Endothelial cell of umbilical vein (primary cell): ENCODE data around the gene SEH1L. TPM values are rescaled to one million over a fixed set of nuclear protein-coding genes. Genes with fewer than 3 reads are reported as not detected.

Experiments
- BruUV-seq: library from RNA; stranded (reverse); fragments of 400-500 nt; replicated peaks from 2 replicates; lab custom pipeline; 2021; lab: Mats Ljungman, UMichigan
- CTCF ChIA-PET: fragments of 300-600, 350-600 bp; sonication (Branson Sonifier 250); formaldehyde crosslinking; loops from one replicate; lab custom pipeline; 2021; ENCODE audit warnings: antibody characterized with exemption, inconsistent platforms; lab: Charles Lee
- POLR2A ChIA-PET: fragments of 300-600, 350-600 bp; sonication (Branson Sonifier 250); formaldehyde crosslinking; loops from one replicate; lab custom pipeline; 2021; ENCODE audit warnings: antibody characterized with exemption, inconsistent platforms; lab: Charles Lee
- DNase-seq: peaks from one replicate; pipeline ENCODE4 v3.0.0-alpha.2; 2011; ENCODE audit warnings: low read depth, low spot score
- FAIRE-seq: peaks from 2 replicates; lab custom pipeline; 2011; peaks lifted over from hg19 to GRCh38; lab: Jason Lieb, UNC
- H2AFZ ChIP-seq: 2 replicates; pipeline ENCODE4 v1.6.0; 2012; ENCODE audit warnings: low read depth, low read length, control low read depth, inconsistent platforms
- H3K27ac ChIP-seq: 2 replicates; pipeline ENCODE4 v1.5.1; 2011; ENCODE audit warnings: low read depth, mild to moderate bottlenecking, control low read depth, low read length, moderate library complexity; ENCODE audit not compliant: insufficient read depth
- H3K27me3 ChIP-seq, 2 experiments: 2 replicates each; pipeline versions ENCODE4 v1.6.0 to v1.6.1; 2011; ENCODE audit warnings: low read length in 2 of 2, mixed read lengths in 1 of 2; ENCODE audit not compliant: control insufficient read depth in 2 of 2, insufficient read depth in 2 of 2
- H3K36me3 ChIP-seq, 2 experiments: 2 replicates in 1 of 2; 3 replicates in 1 of 2; pipeline ENCODE4 v1.5.1; 2011; ENCODE audit warnings: low read length in 2 of 2, mild to moderate bottlenecking in 1 of 2, moderate library complexity in 1 of 2; ENCODE audit not compliant: control insufficient read depth in 2 of 2, insufficient read depth in 2 of 2; ENCODE audit errors: extremely low read depth in 1 of 2
- H3K4me1 ChIP-seq: 3 replicates; pipeline ENCODE4 v1.5.1; 2011; ENCODE audit warnings: mild to moderate bottlenecking, low read length; ENCODE audit not compliant: control insufficient read depth, insufficient read depth; ENCODE audit errors: extremely low read depth
- H3K4me2 ChIP-seq: 2 replicates; pipeline ENCODE4 v1.6.1; 2011; ENCODE audit warnings: low read length, control low read depth, mixed read lengths; ENCODE audit not compliant: insufficient read depth
- H3K4me3 ChIP-seq, 3 experiments: fragments of 200-600 bp in 1 of 3; sonication (generic), shearing (Covaris generic) in 1 of 3; replicated peaks in 1 of 3; 2 replicates each; pipeline ENCODE4 v1.5.1; 2011 to 2016; ENCODE audit warnings: control low read depth in 3 of 3, low read length in 3 of 3, mild to moderate bottlenecking in 2 of 3, inconsistent platforms in 1 of 3, low read depth in 1 of 3, moderate library complexity in 1 of 3; ENCODE audit not compliant: insufficient read depth in 1 of 3
- H3K79me2 ChIP-seq: 2 replicates; pipeline ENCODE4 v1.6.0; 2012; ENCODE audit warnings: low read length, inconsistent platforms; ENCODE audit not compliant: control insufficient read depth, insufficient read depth
- H3K9ac ChIP-seq: replicated peaks from 2 replicates; pipeline ENCODE3; 2011; ENCODE audit warnings: low read length, control low read depth; ENCODE audit not compliant: insufficient read depth; ENCODE audit errors: extremely low read depth
- H3K9me1 ChIP-seq: replicated peaks from 3 replicates; pipeline ENCODE4 v1.6.0; 2011; ENCODE audit warnings: mild to moderate bottlenecking, low read length; ENCODE audit not compliant: control insufficient read depth, insufficient read depth; ENCODE audit errors: extremely low read depth
- H3K9me3 ChIP-seq: replicated peaks from 2 replicates; pipeline ENCODE4 v1.5.1; 2012; ENCODE audit warnings: low read length, inconsistent platforms; ENCODE audit not compliant: control insufficient read depth, insufficient read depth
- H4K20me1 ChIP-seq: replicated peaks from 2 replicates; pipeline ENCODE3; 2011; ENCODE audit warnings: mild to moderate bottlenecking, low read length; ENCODE audit not compliant: control insufficient read depth, insufficient read depth; ENCODE audit errors: extremely low read depth
- CTCF ChIP-seq, 2 donors: IDR thresholded peaks; 1 replicate in 1 of 2; 2 replicates in 1 of 2; pipeline ENCODE4 v1.5.1; 2011; ENCODE audit warnings: low read length in 2 of 2, mild to moderate bottlenecking in 2 of 2, moderate library complexity in 2 of 2, control low read depth in 1 of 2, inconsistent platforms in 1 of 2, low read depth in 1 of 2; ENCODE audit not compliant: insufficient read depth in 1 of 2; ENCODE audit errors: extremely low read depth in 1 of 2
- EZH2 ChIP-seq: IDR thresholded peaks from 2 replicates; pipeline ENCODE4 v1.6.1; 2012; ENCODE audit warnings: borderline replicate concordance, low read depth, mild to moderate bottlenecking, moderate library complexity, low read length, inconsistent platforms; ENCODE audit not compliant: severe bottlenecking
- FOS ChIP-seq: IDR thresholded peaks from 2 replicates; pipeline ENCODE4 v1.6.1; 2011; ENCODE audit warnings: mild to moderate bottlenecking, low read length, moderate library complexity, borderline replicate concordance; ENCODE audit not compliant: insufficient read depth
- GATA2 ChIP-seq: IDR thresholded peaks from 2 replicates; pipeline ENCODE4 v1.7.0; 2011; ENCODE audit warnings: low read depth, mild to moderate bottlenecking, moderate library complexity, mixed read lengths, low read length; ENCODE audit not compliant: insufficient read length, insufficient read depth
- JUN ChIP-seq: IDR thresholded peaks from 2 replicates; pipeline ENCODE4 v1.6.1; 2011; ENCODE audit warnings: borderline replicate concordance, low read depth; ENCODE audit not compliant: insufficient read length, insufficient read depth
- MAX ChIP-seq: IDR thresholded peaks from 2 replicates; pipeline ENCODE4 v1.6.1; 2011; ENCODE audit not compliant: insufficient read depth, insufficient read length
- MYC ChIP-seq: IDR thresholded peaks from one replicate; pipeline ENCODE4 v1.6.1; 2011; ENCODE audit warnings: mild to moderate bottlenecking, low read depth, low read length
- POLR2A ChIP-seq: IDR thresholded peaks from 2 replicates; pipeline ENCODE4 v1.6.1; 2012; ENCODE audit warnings: low read depth, mild to moderate bottlenecking, control low read depth, low read length
- POLR2AphosphoS5 ChIP-seq: IDR thresholded peaks from 2 replicates; pipeline ENCODE4 v1.6.1; 2012; ENCODE audit warnings: low read depth, mild to moderate bottlenecking, control low read depth, low read length, moderate library complexity; ENCODE audit not compliant: insufficient read depth
- dilution Hi-C: fragments of 300-500 bp; cut with MboI; formaldehyde crosslinking; loops from one replicate; pipeline ENCODE4 v1.15.0; 2019; ENCODE audit warnings: low sequenced_read_pairs; ENCODE audit not compliant: extremely low pct_ligation_motif_present
- intact Hi-C: fragments of 100-400 bp; cut with micrococcal nuclease; formaldehyde crosslinking; loops from one replicate; pipeline ENCODE4 v1.10.0; 2022
- polyA plus RNA-seq, 4 experiments: library from polyadenylated mRNA; depleted of rRNA in 3 of 4; stranded (reverse) in 3 of 4; unstranded in 1 of 4; fragments of >200 nt; gene quantifications; 2 replicates each; pipeline versions ENCODE4 v1.2.1 to v1.2.3, GENCODE V29; 2011 to 2012; ENCODE audit warnings: missing spikeins in 1 of 4
- total RNA-seq: library from RNA; stranded (reverse); gene quantifications from 2 replicates; pipeline ENCODE4 v1.2.3, GENCODE V29; 2021

SEH1L gene
- total and polyA plus RNA-seq, 2 donors (not counting 3 experiments of a cell fraction or from before 2014, with no cell fraction given): 19.8 to 42.8 TPM

GRCh38 chr18:13035249-13035914 is 87.6 kb downstream of the SEH1L start:
- Histone ChIP-seq H3K9ac (no peak overlapping the region), H3K9me1 (no peaks in the 10 kb centered on the region), H3K36me3 (peaks cover 2 to 13% of the 10 kb centered on the region in 2 experiments), H3K27me3 (no peaks in the 10 kb centered on the region), H3K4me3 (no peak overlapping the region), H3K4me2 (no peak overlapping the region), H2AFZ (no peak overlapping the region), H3K4me1 (no peaks in the 10 kb centered on the region), H3K79me2 (no peaks in the 10 kb centered on the region), H3K27ac (no peak overlapping the region), H4K20me1 (no peaks in the 10 kb centered on the region), H3K9me3 (no peaks in the 10 kb centered on the region)
- ChIA-PET POLR2A (no interaction called here), CTCF (no interaction called here)
- dilution Hi-C loops (no loop called here), intact Hi-C loops (no loop called here)
- BruUV-seq: no TSS peak
- FAIRE-seq (no peak), DNase-seq (no peak)
- no peak for TF ChIP-seq FOS
- TF ChIP-seq CTCF (IDR thresholded peaks at IDR 0.05; ENCODE audit: extremely low read depth in 1 of 2, insufficient read depth in 1 of 2, low read depth in 1 of 2, low read length in 2 of 2): no peak
- TF ChIP-seq MYC: no peak
- TF ChIP-seq MAX: no peak
- TF ChIP-seq POLR2A: no peak
- TF ChIP-seq GATA2: no peak
- no peak for TF ChIP-seq JUN
- TF ChIP-seq POLR2AphosphoS5: no peak
- TF ChIP-seq EZH2: no peak
